ENCODE measurements around the gene TEAD2.
"Not testable (repeated sequence)": the region's sequence is repeated elsewhere in the genome, so short reads cannot be mapped to it uniquely, and the experiment has no call there.

TEAD2 gene

GRCh38 chr19:49387936-49388372 lies 25.7 kb upstream of the TEAD2 start, which contains the start of gene KASH5:
KASH5 (plus strand) TSS chr19:49388249; CDS start chr19:49390884, 2,635 bp downstream.
- DNase-seq (ENCODE audit: low read depth in 1 of 2, low spot score in 1 of 2): peak; percentile 56 to 76

GRCh38 chr19:49383599-49383998 lies 21.4 kb upstream of the TEAD2 start:
- DNase-seq (ENCODE audit: low read depth in 1 of 2, low spot score in 1 of 2): no peak

GRCh38 chr19:49382639-49383038 lies 20.4 kb upstream of the TEAD2 start:
- no peak for DNase-seq (ENCODE audit: low read depth in 1 of 2, low spot score in 1 of 2)

- no peak for DNase-seq (ENCODE audit: low read depth in 1 of 2, low spot score in 1 of 2)
These were observed 18.2 kb upstream of the TEAD2 start for GRCh38 chr19:49380391-49380790.

- DNase-seq (ENCODE audit: low read depth in 1 of 2, low spot score in 1 of 2): no peak
These were observed 16.3 kb upstream of the TEAD2 start for GRCh38 chr19:49378512-49378911.

GRCh38 chr19:49374665-49375434 lies 12.6 kb upstream of the TEAD2 start:
- DNase-seq (ENCODE audit: low read depth in 1 of 2, low spot score in 1 of 2): no peak

- DNase-seq (ENCODE audit: low read depth in 1 of 2, low spot score in 1 of 2): not testable (repeated sequence)
These were observed 11.0 kb upstream of the TEAD2 start for GRCh38 chr19:49373174-49373573.

GRCh38 chr19:49371184-49371583 lies 9.0 kb upstream of the TEAD2 start:
- no peak for DNase-seq (ENCODE audit: low read depth in 1 of 2, low spot score in 1 of 2)

- no peak for DNase-seq (ENCODE audit: low read depth in 1 of 2, low spot score in 1 of 2)
These were observed 6.6 kb upstream of the TEAD2 start for GRCh38 chr19:49368711-49369358.

GRCh38 chr19:49366110-49366509 lies 3.9 kb upstream of the TEAD2 start:
- no peak for DNase-seq (ENCODE audit: low read depth in 1 of 2, low spot score in 1 of 2)

- no peak for DNase-seq (ENCODE audit: low read depth in 1 of 2, low spot score in 1 of 2)
These were observed 2.0 kb upstream of the TEAD2 start for GRCh38 chr19:49364083-49364737.

GRCh38 chr19:49363268-49364082 lies 1.3 kb upstream of the TEAD2 start, which contains the start of gene DKKL1:
DKKL1 (plus strand) TSS chr19:49363877; CDS start chr19:49363999, 122 bp downstream.
- peak; percentile 27 to 40 for DNase-seq (ENCODE audit: low read depth in 1 of 2, low spot score in 1 of 2)

GRCh38 chr19:49362929-49363267 lies 682 bp upstream of the TEAD2 start:
- DNase-seq (ENCODE audit: low read depth in 1 of 2, low spot score in 1 of 2): no peak

GRCh38 chr19:49361438-49362047 lies 673 bp downstream of the TEAD2 start:
- no peak for DNase-seq (ENCODE audit: low read depth in 1 of 2, low spot score in 1 of 2)

GRCh38 chr19:49359851-49360820 lies 2.1 kb downstream of the TEAD2 start:
- DNase-seq (ENCODE audit: low read depth in 1 of 2, low spot score in 1 of 2): no peak

- DNase-seq (ENCODE audit: low read depth in 1 of 2, low spot score in 1 of 2): no peak
These were observed 5.0 kb downstream of the TEAD2 start for GRCh38 chr19:49357186-49357585.

GRCh38 chr19:49356382-49356781 lies 5.8 kb downstream of the TEAD2 start:
- no peak for DNase-seq (ENCODE audit: low read depth in 1 of 2, low spot score in 1 of 2)

- no peak for DNase-seq (ENCODE audit: low read depth in 1 of 2, low spot score in 1 of 2)
These were observed 6.3 kb downstream of the TEAD2 start for GRCh38 chr19:49355909-49356353.

- DNase-seq (ENCODE audit: low read depth in 1 of 2, low spot score in 1 of 2): no peak
These were observed 12.6 kb downstream of the TEAD2 start for GRCh38 chr19:49349567-49349966.

Data from activated T-helper 1 cell treated with anti-CD3 and anti-CD28 coated beads, Interleukin-2, amount 50 U/mL, for 16 hours (primary cell).